H1 (cell line): Measurements from ENCODE around the gene SYNPO2L. TPM values are rescaled to one million over a fixed set of nuclear protein-coding genes. Genes with fewer than 3 reads are reported as not detected.

Source experiments
- CTCF ChIA-PET: fragments of 300-600 bp; sonication (Branson Sonifier 250); formaldehyde crosslinking; loops from one replicate; lab custom pipeline; 2021; ENCODE audit not compliant: partially characterized antibody; lab: Charles Lee
- POLR2A ChIA-PET: fragments of 300-600 bp; sonication (Branson Sonifier 250); formaldehyde crosslinking; loops from one replicate; lab custom pipeline; 2021; ENCODE audit warnings: inconsistent platforms; ENCODE audit not compliant: partially characterized antibody; lab: Charles Lee
- DNase-seq, 2 experiments: peaks; one replicate each; pipeline versions ENCODE4 v3.0.0 to v3.0.0-alpha.2; 2010 to 2022; ENCODE audit warnings: low spot score in 2 of 2, low read depth in 1 of 2, mixed read lengths in 1 of 2
- FAIRE-seq: peaks from 2 replicates; lab custom pipeline; 2011; peaks lifted over from hg19 to GRCh38; lab: Jason Lieb, UNC
- H2AFZ ChIP-seq: 2 replicates; pipeline ENCODE4 v1.8.1; 2012; ENCODE audit warnings: low read length, inconsistent platforms
- H2AK5ac ChIP-seq: 2 replicates; pipeline ENCODE4 v1.6.1; 2013; ENCODE audit warnings: low read depth, low read length
- H2BK120ac ChIP-seq: replicated peaks from 2 replicates; pipeline ENCODE3; 2013; ENCODE audit warnings: low read depth, low read length, inconsistent platforms
- H2BK12ac ChIP-seq: 2 replicates; pipeline ENCODE4 v1.6.1; 2013; ENCODE audit warnings: low read depth, low read length
- H2BK15ac ChIP-seq: 2 replicates; pipeline ENCODE4 v1.6.1; 2013; ENCODE audit warnings: low read length
- H2BK20ac ChIP-seq: 2 replicates; pipeline ENCODE4 v1.6.1; 2013; ENCODE audit warnings: low read length
- H2BK5ac ChIP-seq: 2 replicates; pipeline ENCODE4 v1.6.1; 2013; ENCODE audit warnings: low read depth, low read length
- H3K14ac ChIP-seq: 2 replicates; pipeline ENCODE4 v1.6.1; 2013; ENCODE audit warnings: inconsistent platforms; ENCODE audit not compliant: insufficient read length
- H3K18ac ChIP-seq: 2 replicates; pipeline ENCODE4 v1.6.1; 2013; ENCODE audit warnings: low read length; ENCODE audit errors: extremely low read depth
- H3K23ac ChIP-seq: 2 replicates; pipeline ENCODE4 v1.6.1; 2013; ENCODE audit warnings: inconsistent platforms; ENCODE audit not compliant: insufficient read length
- H3K23me2 ChIP-seq: 2 replicates; pipeline ENCODE4 v1.6.1; 2013; ENCODE audit warnings: low read depth, low read length
- H3K27ac ChIP-seq: 2 replicates; pipeline ENCODE4 v1.6.1; 2011; ENCODE audit warnings: low read depth, low read length, inconsistent platforms
- H3K27me3 ChIP-seq, 4 experiments: replicated peaks in 1 of 4; 1 replicate in 1 of 4; 2 replicates in 3 of 4; pipeline versions ENCODE4 v1.6.1 to v1.8.1; 2011 to 2013; ENCODE audit warnings: low read length in 3 of 4, mild to moderate bottlenecking in 3 of 4, inconsistent platforms in 2 of 4, mixed read lengths in 2 of 4, moderate library complexity in 1 of 4; ENCODE audit not compliant: control insufficient read depth in 3 of 4, insufficient read depth in 3 of 4; ENCODE audit errors: extremely low read depth in 1 of 4
- H3K36me3 ChIP-seq, 4 experiments: 2 replicates each; pipeline versions ENCODE4 v1.6.1 to v1.8.1; 2011 to 2013; ENCODE audit warnings: mild to moderate bottlenecking in 4 of 4, low read length in 3 of 4, moderate library complexity in 2 of 4, control low read depth in 1 of 4, inconsistent platforms in 1 of 4; ENCODE audit not compliant: insufficient read depth in 4 of 4, control insufficient read depth in 2 of 4
- H3K4ac ChIP-seq: replicated peaks from 2 replicates; pipeline ENCODE3; 2013; ENCODE audit warnings: low read length, low read depth, mixed read lengths, inconsistent platforms; ENCODE audit not compliant: insufficient read length
- H3K4me1 ChIP-seq, 4 experiments: replicated peaks in 1 of 4; 1 replicate in 1 of 4; 2 replicates in 3 of 4; pipeline versions ENCODE4 v1.6.1 to v1.8.1; 2011 to 2013; ENCODE audit warnings: low read length in 3 of 4, inconsistent platforms in 2 of 4, mixed read lengths in 1 of 4; ENCODE audit not compliant: insufficient read depth in 4 of 4, control insufficient read depth in 3 of 4
- H3K4me2 ChIP-seq, 2 experiments: 2 replicates each; pipeline versions ENCODE4 v1.6.1 to v1.8.1; 2011 to 2013; ENCODE audit warnings: low read depth in 2 of 2, low read length in 2 of 2, control low read depth in 1 of 2, inconsistent platforms in 1 of 2, mild to moderate bottlenecking in 1 of 2; ENCODE audit not compliant: insufficient read depth in 1 of 2
- H3K4me3 ChIP-seq, 4 experiments: fragments of 200-600, 300-600 bp in 1 of 4; sonication (generic), shearing (Covaris generic), sonication (Bioruptor Twin) in 1 of 4; 2 replicates each; pipeline versions ENCODE4 v1.5.1 to v1.8.1; 2011 to 2016; ENCODE audit warnings: low read length in 4 of 4, low read depth in 3 of 4, control low read depth in 2 of 4, inconsistent platforms in 2 of 4, mild to moderate bottlenecking in 2 of 4, mixed read lengths in 1 of 4, moderate library complexity in 1 of 4; ENCODE audit not compliant: insufficient read depth in 2 of 4; ENCODE audit errors: extremely low read depth in 1 of 4
- H3K56ac ChIP-seq: replicated peaks from 2 replicates; pipeline ENCODE3; 2013; ENCODE audit warnings: low read depth, mild to moderate bottlenecking, mixed read lengths, low read length, inconsistent platforms; ENCODE audit not compliant: insufficient read length
- H3K79me1 ChIP-seq: 2 replicates; pipeline ENCODE4 v1.6.1; 2013; ENCODE audit warnings: low read depth, low read length, control low read depth
- H3K79me2 ChIP-seq, 2 experiments: 2 replicates each; pipeline versions ENCODE4 v1.6.1 to v1.8.1; 2012 to 2013; ENCODE audit warnings: low read length in 2 of 2, mild to moderate bottlenecking in 2 of 2, inconsistent platforms in 1 of 2; ENCODE audit not compliant: insufficient read depth in 2 of 2, control insufficient read depth in 1 of 2
- H3K9ac ChIP-seq, 4 experiments: replicated peaks in 1 of 4; 1 replicate in 1 of 4; 2 replicates in 3 of 4; pipeline versions ENCODE4 v1.6.1 to v1.8.1; 2011 to 2013; ENCODE audit warnings: low read depth in 3 of 4, low read length in 3 of 4, control low read depth in 2 of 4, mild to moderate bottlenecking in 2 of 4, moderate library complexity in 2 of 4, inconsistent platforms in 1 of 4; ENCODE audit errors: extremely low read depth in 1 of 4
- H3K9me3 ChIP-seq, 2 experiments: 2 replicates each; pipeline versions ENCODE4 v1.6.1 to v1.8.1; 2012 to 2013; ENCODE audit warnings: mild to moderate bottlenecking in 2 of 2, moderate library complexity in 2 of 2, control low read depth in 1 of 2, inconsistent platforms in 1 of 2, low read depth in 1 of 2, low read length in 1 of 2, mixed read lengths in 1 of 2; ENCODE audit not compliant: insufficient read depth in 2 of 2
- H4K20me1 ChIP-seq, 2 experiments: replicated peaks in 1 of 2; 2 replicates each; pipeline versions ENCODE3 to v1.8.1; 2011 to 2013; ENCODE audit warnings: inconsistent platforms in 2 of 2, low read length in 2 of 2, mild to moderate bottlenecking in 1 of 2; ENCODE audit not compliant: insufficient read depth in 2 of 2, control insufficient read depth in 1 of 2
- H4K5ac ChIP-seq: 2 replicates; pipeline ENCODE4 v1.6.1; 2013; ENCODE audit warnings: low read length, low read depth, mixed read lengths, inconsistent platforms; ENCODE audit not compliant: insufficient read length
- H4K8ac ChIP-seq: 2 replicates; pipeline ENCODE4 v1.8.0; 2013; ENCODE audit warnings: mild to moderate bottlenecking, moderate library complexity, low read length, inconsistent platforms; ENCODE audit not compliant: insufficient read depth; ENCODE audit errors: extremely low read depth
- H4K91ac ChIP-seq: replicated peaks from 2 replicates; pipeline ENCODE3; 2013; ENCODE audit warnings: low read length, mixed read lengths, inconsistent platforms; ENCODE audit not compliant: insufficient read length
- CHD1 ChIP-seq: IDR thresholded peaks from 2 replicates; pipeline ENCODE4 v1.6.1; 2012; ENCODE audit warnings: low read depth, low read length, improper control_type of control experiment
- KDM5A ChIP-seq: fragments of 200-600 bp; IDR thresholded peaks from 2 replicates; pipeline ENCODE4 v1.7.1; 2012; ENCODE audit warnings: mild to moderate bottlenecking, low read length, inconsistent platforms, mixed read lengths
- RXRA ChIP-seq: IDR thresholded peaks from 2 replicates; pipeline ENCODE4 v1.6.1; 2011; ENCODE audit warnings: low read depth, mild to moderate bottlenecking, low read length, moderate library complexity; ENCODE audit not compliant: insufficient read depth
- SIN3A ChIP-seq, 2 experiments: IDR thresholded peaks in 1 of 2; conservative IDR thresholded peaks in 1 of 2; 2 replicates each; pipeline ENCODE4 v1.6.1; 2011 to 2012; ENCODE audit warnings: low read length in 2 of 2, improper control_type of control experiment in 1 of 2, low read depth in 1 of 2, mild to moderate bottlenecking in 1 of 2
- SIRT6 ChIP-seq: IDR thresholded peaks from one replicate; pipeline ENCODE4 v1.7.1; 2012; ENCODE audit warnings: low read length, inconsistent platforms
- SIX5 ChIP-seq: IDR thresholded peaks from 2 replicates; pipeline ENCODE4 v1.6.1; 2011; ENCODE audit warnings: mild to moderate bottlenecking, low read depth, low read length
- WGBS, 2 experiments: shearing (Covaris generic) in 1 of 2; methylation state at CpG; one replicate each; pipeline versions ENCODE4 v1.1.6 to v1.1.7; 2013 to 2015; ENCODE audit warnings: low lambda C conversion rate in 2 of 2, mixed read lengths in 2 of 2, inconsistent platforms in 1 of 2, low coverage in 1 of 2, missing lambda C conversion rate in 1 of 2; ENCODE audit not compliant: insufficient replicate concordance in 2 of 2, insufficient coverage in 1 of 2, insufficient read length in 1 of 2; ENCODE audit errors: extremely low coverage in 1 of 2, missing lambda C conversion rate in 1 of 2; 5-methylcytosine and 5-hydroxymethylcytosine counted together
- long read RNA-seq, 2 experiments: library from RNA in 1 of 2; library from capped mRNA in 1 of 2; stranded (forward); transcript quantifications; one replicate each; pipeline ENCODE4 v2.0.0, GENCODE V29; 2021; ENCODE audit warnings: inconsistent platforms in 1 of 2
- polyA minus RNA-seq, 3 experiments: library from RNA; depleted of rRNA, polyadenylated mRNA; stranded (reverse); fragments of >200 nt; gene quantifications; 1 replicate in 2 of 3; 2 replicates in 1 of 3; pipeline ENCODE4 v1.2.3, GENCODE V29; 2011
- polyA plus RNA-seq, 7 experiments: library from polyadenylated mRNA; depleted of rRNA in 3 of 7; stranded (reverse) in 5 of 7; unstranded in 2 of 7; fragments of >200 nt in 5 of 7; fragments of 200-250 nt in 2 of 7; gene quantifications; 1 replicate in 5 of 7; 2 replicates in 1 of 7; 4 replicates in 1 of 7; pipeline versions ENCODE4 v1.2.1 to v1.2.3, GENCODE V29; 2011 to 2013; ENCODE audit warnings: missing spikeins in 2 of 7, mixed read lengths in 2 of 7
- total RNA-seq: library from RNA; stranded (reverse); fragmentation: NEBNext Ultra II Directional; extraction: Animal tissue kit (Norgen Biotek cat#: 25700); gene quantifications from 2 replicates; pipeline ENCODE4 v1.2.1, GENCODE V29; 2021
- TF ChIP-seq, protein P1 (sequence below): IDR thresholded peaks from 2 replicates; pipeline ENCODE4 v1.6.1; 2012; ENCODE audit warnings: inconsistent platforms

Gene SYNPO2L
- total RNA-seq (0.11 and 0.19 TPM in 2 replicates), polyA plus RNA-seq (2011; rRNA removed) (0.05 and 0.06 TPM in 2 replicates), polyA minus RNA-seq (2011; rRNA and poly(A)+ RNA removed) (0.34 and 0.47 TPM in 2 replicates)
- polyA plus RNA-seq (2011; cell fraction: cytosol; rRNA removed) = 0.06 TPM
- 0.31 TPM for polyA plus RNA-seq (2011; cell fraction: nucleus; rRNA removed)
- polyA plus RNA-seq (2012, experiment 1 of 2) = 0.19 to 0.51 TPM (median 0.31 TPM) in 4 replicates
- polyA plus RNA-seq (2012, experiment 2 of 2) = 0.05 TPM
- polyA plus RNA-seq (2013, experiment 1 of 2) = 0.10 TPM
- 0.06 TPM for polyA plus RNA-seq (2013, experiment 2 of 2)
- 0.44 TPM for polyA minus RNA-seq (2011; cell fraction: cytosol; rRNA and poly(A)+ RNA removed)
- 0.70 TPM for polyA minus RNA-seq (2011; cell fraction: nucleus; rRNA and poly(A)+ RNA removed)
- long read RNA-seq, experiment 1 = 0 reads
- long read RNA-seq, experiment 2 = 0 reads

- CTCF ChIA-PET = interaction anchor here (0.6 to 1.0 kb wide), 2 partner anchors 12 to 354 kb away, joined by 3 read pairs; no protein-coding TSS in a partner anchor
Observed at GRCh38 chr10:73655990-73656298, at the start of gene SYNPO2L. SYNPO2L (minus strand) TSS chr10:73656029; CDS start chr10:73655922, 107 bp downstream.

More at GRCh38 chr10:73655990-73656298, at the start of gene SYNPO2L:
- no peaks in the 10 kb centered on the region for H3K36me3 ChIP-seq
- WGBS, 2 experiments = 100% methylated on average over 5 of the region's 5 CpGs; no CpG with 5 or more reads in 1 of the 2 experiments
- H3K4ac ChIP-seq = no peak within 1 kb of the TSS
- H4K5ac ChIP-seq = no peak within 1 kb of the TSS
- peaks cover 0 to 2% of the 10 kb centered on the region in 2 experiments for H4K20me1 ChIP-seq
- H3K18ac ChIP-seq = no peak within 1 kb of the TSS
- H3K56ac ChIP-seq = no peak within 1 kb of the TSS
- H4K91ac ChIP-seq = no peak within 1 kb of the TSS
- no peaks in the 10 kb centered on the region for H3K9me3 ChIP-seq
- no peak within 1 kb of the TSS for H3K23ac ChIP-seq
- FAIRE-seq (no peak), DNase-seq (no peak)
- no peaks in the 10 kb centered on the region for H3K23me2 ChIP-seq
- H2BK20ac ChIP-seq = no peak within 1 kb of the TSS
- H3K4me3 ChIP-seq = no peak within 1 kb of the TSS
- no peak within 1 kb of the TSS for H2BK15ac ChIP-seq
- POLR2A ChIA-PET = interaction anchor here (1.0 kb wide), 1 partner anchor 87 kb away, joined by 3 read pairs; no protein-coding TSS in a partner anchor
- no peak within 1 kb of the TSS for H2BK12ac ChIP-seq
- H2BK120ac ChIP-seq = no peak within 1 kb of the TSS
- H3K27me3 ChIP-seq = no peaks in the 10 kb centered on the region
- H3K79me2 ChIP-seq = no peaks in the 10 kb centered on the region
- H3K79me1 ChIP-seq = no peaks in the 10 kb centered on the region
- H3K27ac ChIP-seq = no peak within 1 kb of the TSS
- no peak within 1 kb of the TSS for H3K9ac ChIP-seq
- H4K8ac ChIP-seq = no peak within 1 kb of the TSS; the same call in 1 of the 2 replicates
- H3K14ac ChIP-seq = no peak within 1 kb of the TSS
- H3K4me1 ChIP-seq = no peaks in the 10 kb centered on the region
- no peak within 1 kb of the TSS for H2AFZ ChIP-seq
- H2BK5ac ChIP-seq = no peak within 1 kb of the TSS
- no peak within 1 kb of the TSS for H2AK5ac ChIP-seq
- TF ChIP-seq SIX5 = no peak
- TF ChIP-seq SIRT6 = no peak
- TF ChIP-seq RXRA = no peak
- TF ChIP-seq KDM5A = no peak
- no peak for TF ChIP-seq SIN3A (conservative IDR thresholded peaks at IDR 0.05 in 1 of 2, IDR thresholded peaks at IDR 0.05 in 1 of 2; ENCODE audit: low read depth in 1 of 2, low read length in 2 of 2)
- no peak for TF ChIP-seq CHD1
- TF ChIP-seq, protein P1, sequence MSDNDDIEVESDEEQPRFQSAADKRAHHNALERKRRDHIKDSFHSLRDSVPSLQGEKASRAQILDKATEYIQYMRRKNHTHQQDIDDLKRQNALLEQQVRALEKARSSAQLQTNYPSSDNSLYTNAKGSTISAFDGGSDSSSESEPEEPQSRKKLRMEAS = no peak
- no peak within 1 kb of the TSS for H3K4me2 ChIP-seq
